H9 (cell line): Measurements from ENCODE around the gene OR8D2. TPM values are rescaled to one million over a fixed set of nuclear protein-coding genes. Genes with fewer than 3 reads are reported as not detected.

Experiments used
- DNase-seq: peaks from one replicate; pipeline ENCODE4 v3.0.0-alpha.2; 2017
- H2AFZ ChIP-seq: one replicate; pipeline ENCODE4 v1.6.1; 2013; ENCODE audit warnings: mild to moderate bottlenecking, low read length, control low read depth, moderate library complexity
- H2AK5ac ChIP-seq: 2 replicates; pipeline ENCODE4 v1.6.1; 2013; ENCODE audit warnings: low read length, control low read depth, mixed read lengths; ENCODE audit not compliant: insufficient read length
- H2BK120ac ChIP-seq: one replicate; pipeline ENCODE4 v1.6.1; 2013; ENCODE audit warnings: low read depth, mild to moderate bottlenecking, low read length, control low read depth, inconsistent platforms; ENCODE audit not compliant: poor library complexity, severe bottlenecking
- H2BK12ac ChIP-seq: 2 replicates; pipeline ENCODE4 v1.6.1; 2013; ENCODE audit warnings: low read length, control low read depth, mixed read lengths, low read depth; ENCODE audit not compliant: insufficient read length
- H2BK15ac ChIP-seq: 2 replicates; pipeline ENCODE4 v1.6.1; 2013; ENCODE audit warnings: low read depth, low read length, control low read depth
- H2BK20ac ChIP-seq: one replicate; pipeline ENCODE4 v1.6.1; 2013; ENCODE audit warnings: low read depth, mild to moderate bottlenecking, low read length, control low read depth, inconsistent platforms; ENCODE audit not compliant: poor library complexity, severe bottlenecking
- H2BK5ac ChIP-seq: 2 replicates; pipeline ENCODE4 v1.6.1; 2013; ENCODE audit warnings: low read length, control low read depth, mixed read lengths; ENCODE audit not compliant: insufficient read length
- H3K14ac ChIP-seq: 2 replicates; pipeline ENCODE4 v1.6.1; 2013; ENCODE audit warnings: low read length, control low read depth; ENCODE audit not compliant: insufficient read depth
- H3K18ac ChIP-seq: 2 replicates; pipeline ENCODE4 v1.6.1; 2013; ENCODE audit warnings: low read depth, mild to moderate bottlenecking, mixed read lengths, low read length, control low read depth; ENCODE audit not compliant: insufficient read length
- H3K23ac ChIP-seq: 2 replicates; pipeline ENCODE4 v1.6.1; 2013; ENCODE audit warnings: low read length, control low read depth, mixed read lengths, low read depth; ENCODE audit not compliant: insufficient read length
- H3K23me2 ChIP-seq: 2 replicates; pipeline ENCODE4 v1.6.1; 2013; ENCODE audit warnings: low read depth, mild to moderate bottlenecking, mixed read lengths, low read length, control low read depth; ENCODE audit not compliant: insufficient read length, poor library complexity, severe bottlenecking
- H3K27ac ChIP-seq: 2 replicates; pipeline ENCODE4 v1.5.1; 2013; ENCODE audit warnings: low read length, control low read depth, mixed read lengths, low read depth; ENCODE audit not compliant: insufficient read length
- H3K27me3 ChIP-seq: 2 replicates; pipeline ENCODE4 v1.6.1; 2013; ENCODE audit warnings: low read length, control low read depth, inconsistent platforms; ENCODE audit not compliant: insufficient read depth
- H3K4ac ChIP-seq: 2 replicates; pipeline ENCODE4 v1.6.1; 2013; ENCODE audit warnings: low read depth, mild to moderate bottlenecking, control low read depth, inconsistent platforms, low read length, moderate library complexity
- H3K4me1 ChIP-seq: 2 replicates; pipeline ENCODE4 v1.6.1; 2013; ENCODE audit warnings: low read length, control low read depth, inconsistent platforms; ENCODE audit not compliant: insufficient read depth
- H3K4me2 ChIP-seq: 2 replicates; pipeline ENCODE4 v1.6.1; 2013; ENCODE audit warnings: low read length, control low read depth, mixed read lengths; ENCODE audit not compliant: insufficient read length, insufficient read depth
- H3K56ac ChIP-seq: 2 replicates; pipeline ENCODE4 v1.6.1; 2013; ENCODE audit warnings: low read depth, mild to moderate bottlenecking, mixed read lengths, low read length, control low read depth; ENCODE audit not compliant: insufficient read length
- H3K79me1 ChIP-seq: 2 replicates; pipeline ENCODE4 v1.6.1; 2013; ENCODE audit warnings: low read depth, mild to moderate bottlenecking, moderate library complexity, low read length, control low read depth, inconsistent platforms; ENCODE audit not compliant: insufficient read depth, poor library complexity, severe bottlenecking
- H3K79me2 ChIP-seq: 2 replicates; pipeline ENCODE4 v1.6.1; 2013; ENCODE audit warnings: low read length, control low read depth, inconsistent platforms; ENCODE audit not compliant: insufficient read depth
- H3K9ac ChIP-seq: 2 replicates; pipeline ENCODE4 v1.6.1; 2013; ENCODE audit warnings: low read length, control low read depth, mixed read lengths; ENCODE audit not compliant: insufficient read length; ENCODE audit errors: extremely low read depth
- H3K9me3 ChIP-seq: one replicate; pipeline ENCODE4 v1.6.1; 2013; ENCODE audit warnings: low read depth, low read length, inconsistent platforms; ENCODE audit not compliant: control insufficient read depth
- H3T11ph ChIP-seq: one replicate; pipeline ENCODE4 v1.6.1; 2013; ENCODE audit warnings: mild to moderate bottlenecking, low read length, control low read depth, inconsistent platforms
- H4K20me1 ChIP-seq: one replicate; pipeline ENCODE4 v1.6.1; 2013; ENCODE audit not compliant: control insufficient read depth, insufficient read length, insufficient read depth
- H4K5ac ChIP-seq: 2 replicates; pipeline ENCODE4 v1.6.1; 2013; ENCODE audit warnings: low read depth, mild to moderate bottlenecking, mixed read lengths, low read length, control low read depth; ENCODE audit not compliant: insufficient read length
- H4K8ac ChIP-seq: replicated peaks from 2 replicates; pipeline ENCODE4 v1.6.1; 2013; ENCODE audit warnings: low read length, control low read depth, mixed read lengths, low read depth; ENCODE audit not compliant: insufficient read length
- H4K91ac ChIP-seq: 2 replicates; pipeline ENCODE4 v1.6.1; 2013; ENCODE audit warnings: low read depth, mild to moderate bottlenecking, moderate library complexity, mixed read lengths, low read length, control low read depth; ENCODE audit not compliant: insufficient read length
- H3K27ac Mint-ChIP-seq, 3 experiments: 2 replicates in 2 of 3; 3 replicates in 1 of 3; pipeline ENCODE4 v1.8.0; 2020 to 2021; ENCODE audit warnings: mixed read lengths in 3 of 3, mild to moderate bottlenecking in 1 of 3, moderate library complexity in 1 of 3
- H3K27me3 Mint-ChIP-seq: 2 replicates; pipeline ENCODE4 v1.8.0; 2021; ENCODE audit warnings: low read depth, mild to moderate bottlenecking, moderate library complexity, mixed read lengths
- H3K36me3 Mint-ChIP-seq, 3 experiments: 2 replicates in 2 of 3; 3 replicates in 1 of 3; pipeline ENCODE4 v1.8.0; 2020 to 2021; ENCODE audit warnings: low read depth in 3 of 3, mixed read lengths in 3 of 3; ENCODE audit not compliant: insufficient read depth in 1 of 3
- H3K4me1 Mint-ChIP-seq, 2 experiments: 2 replicates each; pipeline ENCODE4 v1.8.0; 2020; ENCODE audit warnings: mixed read lengths in 2 of 2
- H3K4me3 Mint-ChIP-seq, 2 experiments: 2 replicates in 1 of 2; 3 replicates in 1 of 2; pipeline ENCODE4 v1.8.0; 2020 to 2021; ENCODE audit warnings: mild to moderate bottlenecking in 2 of 2, mixed read lengths in 2 of 2, moderate library complexity in 1 of 2
- H3K9me3 Mint-ChIP-seq, 2 experiments: 2 replicates in 1 of 2; 3 replicates in 1 of 2; pipeline ENCODE4 v1.8.0; 2020; ENCODE audit warnings: mild to moderate bottlenecking in 2 of 2, mixed read lengths in 2 of 2, moderate library complexity in 1 of 2
- CTCF ChIP-seq: fragments of 200-600 bp; sonication (generic); conservative IDR thresholded peaks from 3 replicates; pipeline ENCODE4 v1.8.0; 2021; ENCODE audit warnings: antibody characterized with exemption, mild to moderate bottlenecking
- total RNA-seq: library from RNA; stranded (reverse); gene quantifications from 2 replicates; pipeline ENCODE4 v1.2.1, GENCODE V29; 2021

OR8D2 gene
- total RNA-seq, 1 experiment from 2014 or later: not detected

- no peak overlapping the region for H3K27ac Mint-ChIP-seq
- no peak for DNase-seq
Observed at GRCh38 chr11:124307093-124307492, 12.9 kb downstream of the OR8D2 start.

More at GRCh38 chr11:124307093-124307492, 12.9 kb downstream of the OR8D2 start:
- H3K4me1 ChIP-seq: no peaks in the 10 kb centered on the region
- no peaks in the 10 kb centered on the region for H3K27me3 ChIP-seq
- no peak for TF ChIP-seq CTCF
- no peak overlapping the region for H3K4me2 ChIP-seq
- no peak overlapping the region for H3K14ac ChIP-seq
- H3K23ac ChIP-seq: no peak overlapping the region
- no peaks in the 10 kb centered on the region for H3K23me2 ChIP-seq
- Mint-ChIP-seq H3K4me3 (no peak overlapping the region), H3K36me3 (no peaks in the 10 kb centered on the region), H3K27me3 (no peaks in the 10 kb centered on the region), H3K4me1 (peaks cover 9 to 12% of the 10 kb centered on the region in 2 experiments), H3K9me3 (no peaks in the 10 kb centered on the region)
- H3K9ac ChIP-seq: no peak overlapping the region
- no peak overlapping the region for H2BK120ac ChIP-seq
- no peak overlapping the region for H2BK15ac ChIP-seq
- H4K8ac ChIP-seq: no peak overlapping the region
- no peak overlapping the region for H3K4ac ChIP-seq
- H3K56ac ChIP-seq: no peak overlapping the region
- no peak overlapping the region for H2BK5ac ChIP-seq
- no peak overlapping the region for H2BK12ac ChIP-seq
- H2BK20ac ChIP-seq: no peak overlapping the region
- H3K18ac ChIP-seq: no peak overlapping the region
- H3K9me3 ChIP-seq: no peaks in the 10 kb centered on the region
- no peak overlapping the region for H3T11ph ChIP-seq
- no peaks in the 10 kb centered on the region for H3K79me1 ChIP-seq
- no peaks in the 10 kb centered on the region for H4K20me1 ChIP-seq
- H2AK5ac ChIP-seq: no peak overlapping the region
- H2AFZ ChIP-seq: no peak overlapping the region
- no peak overlapping the region for H4K5ac ChIP-seq
- H3K79me2 ChIP-seq: no peaks in the 10 kb centered on the region
- H4K91ac ChIP-seq: no peak overlapping the region
- H3K27ac ChIP-seq: no peak overlapping the region
